Mesenchymal stem cell (in vitro differentiated cells and primary cell): ENCODE data around the gene CDK14.
A peak's percentile ranks its signal among the peaks of the same experiment; 100 is the strongest.

Experiments
- DNase-seq: peaks from one replicate; pipeline ENCODE4 v3.0.0-alpha.2; 2013
- H2AFZ ChIP-seq: one replicate; pipeline ENCODE4 v1.6.1; 2013; ENCODE audit warnings: low read depth, mild to moderate bottlenecking, control low read depth, inconsistent platforms, low read length, moderate library complexity
- H2AK5ac ChIP-seq: 2 replicates; pipeline ENCODE4 v1.6.1; 2013; ENCODE audit warnings: low read length, moderate library complexity, mild to moderate bottlenecking, inconsistent platforms; ENCODE audit not compliant: severe bottlenecking
- H2BK120ac ChIP-seq: one replicate; pipeline ENCODE4 v1.6.1; 2013; ENCODE audit warnings: low read depth, mild to moderate bottlenecking, inconsistent platforms, low read length, moderate library complexity
- H2BK12ac ChIP-seq, 2 experiments: one replicate each; pipeline ENCODE4 v1.6.1; 2013; ENCODE audit warnings: inconsistent platforms in 2 of 2, low read length in 2 of 2, mild to moderate bottlenecking in 2 of 2, moderate library complexity in 2 of 2, control low read depth in 1 of 2
- H2BK15ac ChIP-seq: one replicate; pipeline ENCODE4 v1.6.1; 2013; ENCODE audit warnings: mild to moderate bottlenecking, low read depth, inconsistent platforms; ENCODE audit not compliant: poor library complexity, severe bottlenecking
- H2BK5ac ChIP-seq: 2 replicates; pipeline ENCODE4 v1.6.1; 2013; ENCODE audit warnings: low read depth, mild to moderate bottlenecking, low read length, control low read depth, inconsistent platforms; ENCODE audit not compliant: poor library complexity, severe bottlenecking
- H3K14ac ChIP-seq, 2 experiments: one replicate each; pipeline ENCODE4 v1.6.1; 2013; ENCODE audit warnings: inconsistent platforms in 2 of 2, low read length in 2 of 2, control low read depth in 1 of 2, mild to moderate bottlenecking in 1 of 2, moderate library complexity in 1 of 2
- H3K18ac ChIP-seq, 2 experiments: one replicate each; pipeline ENCODE4 v1.6.1; 2013; ENCODE audit warnings: inconsistent platforms in 2 of 2, low read length in 2 of 2, control low read depth in 1 of 2, low read depth in 1 of 2, mild to moderate bottlenecking in 1 of 2
- H3K23ac ChIP-seq, 2 experiments: one replicate each; pipeline ENCODE4 v1.6.1; 2013; ENCODE audit warnings: inconsistent platforms in 2 of 2, low read length in 2 of 2, mild to moderate bottlenecking in 2 of 2, moderate library complexity in 2 of 2, control low read depth in 1 of 2
- H3K27ac ChIP-seq: 2 replicates; pipeline ENCODE4 v1.5.1; 2013; ENCODE audit warnings: mild to moderate bottlenecking, moderate library complexity, low read length, control low read depth, inconsistent platforms; ENCODE audit not compliant: poor library complexity, severe bottlenecking
- H3K27me3 ChIP-seq, 2 experiments: 2 replicates each; pipeline versions ENCODE4 v1.6.1 to v1.7.0; 2013; ENCODE audit warnings: low read length in 2 of 2, mild to moderate bottlenecking in 2 of 2, moderate library complexity in 2 of 2, control low read depth in 1 of 2, inconsistent platforms in 1 of 2; ENCODE audit not compliant: control insufficient read depth in 1 of 2, insufficient read depth in 1 of 2
- H3K36me3 ChIP-seq, 2 experiments: 2 replicates each; pipeline versions ENCODE4 v1.6.1 to v1.7.0; 2013; ENCODE audit warnings: low read length in 2 of 2, control low read depth in 1 of 2, inconsistent platforms in 1 of 2, low read depth in 1 of 2, mild to moderate bottlenecking in 1 of 2; ENCODE audit not compliant: insufficient read depth in 2 of 2, control insufficient read depth in 1 of 2
- H3K4ac ChIP-seq, 2 experiments: one replicate each; pipeline ENCODE4 v1.6.1; 2013; ENCODE audit warnings: inconsistent platforms in 2 of 2, low read length in 2 of 2, mild to moderate bottlenecking in 2 of 2, moderate library complexity in 2 of 2, control low read depth in 1 of 2, low read depth in 1 of 2
- H3K4me1 ChIP-seq: 2 replicates; pipeline ENCODE4 v1.6.1; 2013; ENCODE audit warnings: low read depth, low read length, control low read depth; ENCODE audit not compliant: control insufficient read depth, insufficient read depth
- H3K4me2 ChIP-seq: 2 replicates; pipeline ENCODE4 v1.6.1; 2013; ENCODE audit warnings: low read length, mild to moderate bottlenecking, inconsistent platforms; ENCODE audit not compliant: poor library complexity, severe bottlenecking
- H3K4me3 ChIP-seq, 2 experiments: 2 replicates each; pipeline versions ENCODE4 v1.5.1 to v1.7.0; 2013; ENCODE audit warnings: low read length in 2 of 2, mild to moderate bottlenecking in 2 of 2, control low read depth in 1 of 2, low read depth in 1 of 2; ENCODE audit not compliant: insufficient read depth in 1 of 2
- H3K79me1 ChIP-seq: replicated peaks from 2 replicates; pipeline ENCODE4 v1.6.1; 2013; ENCODE audit warnings: mild to moderate bottlenecking, control low read depth, low read length, inconsistent platforms; ENCODE audit not compliant: poor library complexity, severe bottlenecking
- H3K9ac ChIP-seq: 2 replicates; pipeline ENCODE4 v1.7.0; 2013; ENCODE audit warnings: mild to moderate bottlenecking, low read length, moderate library complexity
- H3K9me3 ChIP-seq: 2 replicates; pipeline ENCODE4 v1.7.0; 2013; ENCODE audit warnings: mild to moderate bottlenecking, low read length; ENCODE audit not compliant: control insufficient read depth
- H4K8ac ChIP-seq: one replicate; pipeline ENCODE4 v1.6.1; 2013; ENCODE audit warnings: inconsistent platforms, mild to moderate bottlenecking, low read length, moderate library complexity
- H4K91ac ChIP-seq: one replicate; pipeline ENCODE4 v1.6.1; 2013; ENCODE audit warnings: mild to moderate bottlenecking, low read length, inconsistent platforms
- WGBS: methylation state at CpG from one replicate; pipeline ENCODE4 v1.1.7; 2013; ENCODE audit warnings: mixed read lengths; 5-methylcytosine and 5-hydroxymethylcytosine counted together

CDK14 gene

GRCh38 chr7:91088691-91089090 is 492.6 kb downstream of the CDK14 start:
- H3K9ac ChIP-seq, result peak overlapping the region; percentile 87

GRCh38 chr7:91089382-91089963 is 493.4 kb downstream of the CDK14 start:
- DNase-seq, result peak; percentile 54
- H2BK120ac ChIP-seq, result no peak overlapping the region
- no peak overlapping the region for H2AFZ ChIP-seq
- H2BK12ac ChIP-seq, result no peak overlapping the region
- no peaks in the 10 kb centered on the region for H3K9me3 ChIP-seq
- no peaks in the 10 kb centered on the region for H3K79me1 ChIP-seq
- no peak overlapping the region for H2BK15ac ChIP-seq
- peak overlapping the region; percentile 87 for H3K9ac ChIP-seq
- no peak overlapping the region for H4K8ac ChIP-seq
- H3K14ac ChIP-seq, result no peak overlapping the region
- no peaks in the 10 kb centered on the region for H3K4me1 ChIP-seq
- peak overlapping the region; percentile 30 for H3K4me2 ChIP-seq
- H3K27me3 ChIP-seq, result no peaks in the 10 kb centered on the region
- no peak overlapping the region for H4K91ac ChIP-seq
- H3K4ac ChIP-seq, result no peak overlapping the region
- peaks cover 0 to 10% of the 10 kb centered on the region in 2 experiments for H3K36me3 ChIP-seq
- WGBS, result 0% methylated on average over 1 of the region's 5 CpGs
- no peak overlapping the region for H3K27ac ChIP-seq
- H2BK5ac ChIP-seq, result no peak overlapping the region
- no peak overlapping the region for H3K18ac ChIP-seq
- H2AK5ac ChIP-seq, result no peak overlapping the region
- H3K23ac ChIP-seq, result no peak overlapping the region
- peak overlapping the region in 1 of 2 experiments; percentile 61 for H3K4me3 ChIP-seq

More at GRCh38 chr7:91088691-91089090, 492.6 kb downstream of the CDK14 start:
- WGBS, result 71% methylated on average over 1 of the region's 1 CpG
- Histone ChIP-seq H3K27me3 (no peaks in the 10 kb centered on the region), H3K9me3 (no peaks in the 10 kb centered on the region), H3K4me2 (no peak overlapping the region), H2AK5ac (no peak overlapping the region), H3K36me3 (peaks cover 0 to 10% of the 10 kb centered on the region in 2 experiments), H3K18ac (no peak overlapping the region), H3K79me1 (no peaks in the 10 kb centered on the region), H2BK120ac (no peak overlapping the region), H3K23ac (no peak overlapping the region), H2BK15ac (no peak overlapping the region), H4K8ac (no peak overlapping the region), H3K4me1 (no peaks in the 10 kb centered on the region), H2AFZ (no peak overlapping the region), H2BK12ac (no peak overlapping the region), H3K14ac (no peak overlapping the region), H3K4ac (no peak overlapping the region), H4K91ac (no peak overlapping the region), H3K27ac (no peak overlapping the region), H2BK5ac (no peak overlapping the region), H3K4me3 (no peak overlapping the region)
- DNase-seq, result no peak

GRCh38 chr7:91090684-91091083 is 494.6 kb downstream of the CDK14 start:
- no peak overlapping the region for H3K14ac ChIP-seq
- no peak overlapping the region for H3K4me2 ChIP-seq
- no peak overlapping the region for H2BK120ac ChIP-seq
- H2AK5ac ChIP-seq, result no peak overlapping the region
- no peak overlapping the region for H3K4me3 ChIP-seq
- no peaks in the 10 kb centered on the region for H3K4me1 ChIP-seq
- H3K27me3 ChIP-seq, result no peaks in the 10 kb centered on the region
- H3K18ac ChIP-seq, result no peak overlapping the region
- no peak for DNase-seq
- no peak overlapping the region for H4K8ac ChIP-seq
- H3K36me3 ChIP-seq, result peaks cover 0 to 6% of the 10 kb centered on the region in 2 experiments
- no peak overlapping the region for H3K4ac ChIP-seq
- no peak overlapping the region for H2BK5ac ChIP-seq
- H2AFZ ChIP-seq, result no peak overlapping the region
- no peak overlapping the region for H2BK15ac ChIP-seq
- H3K9me3 ChIP-seq, result no peaks in the 10 kb centered on the region
- H2BK12ac ChIP-seq, result no peak overlapping the region
- 98% methylated on average over 6 of the region's 7 CpGs for WGBS
- H3K23ac ChIP-seq, result no peak overlapping the region
- no peaks in the 10 kb centered on the region for H3K79me1 ChIP-seq
- no peak overlapping the region for H3K27ac ChIP-seq
- no peak overlapping the region for H4K91ac ChIP-seq
- no peak overlapping the region for H3K9ac ChIP-seq

GRCh38 chr7:91091631-91092030 is 495.5 kb downstream of the CDK14 start:
- Histone ChIP-seq H3K4ac (no peak overlapping the region), H4K8ac (no peak overlapping the region), H3K9me3 (no peaks in the 10 kb centered on the region), H3K4me2 (no peak overlapping the region), H3K27ac (no peak overlapping the region), H2AFZ (no peak overlapping the region), H4K91ac (no peak overlapping the region), H2AK5ac (no peak overlapping the region), H3K27me3 (no peaks in the 10 kb centered on the region), H2BK12ac (no peak overlapping the region), H3K79me1 (no peaks in the 10 kb centered on the region), H3K36me3 (peaks cover 0 to 6% of the 10 kb centered on the region in 2 experiments), H2BK5ac (no peak overlapping the region), H2BK120ac (no peak overlapping the region), H3K18ac (no peak overlapping the region), H3K4me1 (no peaks in the 10 kb centered on the region), H3K9ac (no peak overlapping the region), H3K23ac (no peak overlapping the region), H2BK15ac (no peak overlapping the region), H3K14ac (no peak overlapping the region), H3K4me3 (no peak overlapping the region)
- no peak for DNase-seq
- 93% methylated on average over 3 of the region's 4 CpGs for WGBS
